Measurements from ENCODE around the gene B4GALT3.

The B4GALT3 gene

DNA sequence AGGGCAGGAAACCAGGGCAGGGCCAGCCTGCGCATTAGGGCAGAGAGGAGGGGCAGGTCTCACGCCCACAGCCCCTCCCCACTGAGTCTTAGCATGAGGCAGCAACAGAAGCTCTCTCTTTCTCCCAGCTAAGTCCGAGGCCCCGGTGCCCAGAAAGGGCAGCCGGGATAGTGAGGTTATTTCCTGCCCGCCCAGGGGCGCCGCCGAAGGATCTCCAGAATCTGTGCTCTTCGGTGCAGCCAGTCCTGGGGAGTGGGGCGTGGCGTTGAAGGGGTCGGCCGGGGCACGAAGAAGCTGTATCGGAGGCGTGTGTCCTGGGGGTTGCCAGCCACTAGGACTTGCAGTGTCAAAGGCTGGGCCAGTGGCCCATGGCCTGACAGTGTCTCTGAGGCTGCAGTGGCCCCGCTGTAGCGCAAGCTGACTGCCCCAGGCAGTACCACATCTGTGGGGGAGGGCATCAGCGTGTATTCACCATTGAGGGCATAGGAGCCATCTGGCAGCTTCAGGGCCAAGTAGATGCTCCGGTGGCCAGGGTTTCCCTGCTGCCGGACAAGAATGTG lies 13.7 kb upstream of the B4GALT3 start:
- Histone ChIP-seq H3K27me3 (ENCODE audit: insufficient read depth, poor library complexity, severe bottlenecking) (no peaks in the 10 kb centered on the region), H3K4me3 (replicated peaks; ENCODE audit: insufficient read depth, low read length) (no peak overlapping the region), H3K27ac (replicated peaks) (no peak overlapping the region)
- TF ChIP-seq GABPA (IDR thresholded peaks at IDR 0.05; ENCODE audit: low read depth) = no peak
- TF ChIP-seq, protein P1, sequence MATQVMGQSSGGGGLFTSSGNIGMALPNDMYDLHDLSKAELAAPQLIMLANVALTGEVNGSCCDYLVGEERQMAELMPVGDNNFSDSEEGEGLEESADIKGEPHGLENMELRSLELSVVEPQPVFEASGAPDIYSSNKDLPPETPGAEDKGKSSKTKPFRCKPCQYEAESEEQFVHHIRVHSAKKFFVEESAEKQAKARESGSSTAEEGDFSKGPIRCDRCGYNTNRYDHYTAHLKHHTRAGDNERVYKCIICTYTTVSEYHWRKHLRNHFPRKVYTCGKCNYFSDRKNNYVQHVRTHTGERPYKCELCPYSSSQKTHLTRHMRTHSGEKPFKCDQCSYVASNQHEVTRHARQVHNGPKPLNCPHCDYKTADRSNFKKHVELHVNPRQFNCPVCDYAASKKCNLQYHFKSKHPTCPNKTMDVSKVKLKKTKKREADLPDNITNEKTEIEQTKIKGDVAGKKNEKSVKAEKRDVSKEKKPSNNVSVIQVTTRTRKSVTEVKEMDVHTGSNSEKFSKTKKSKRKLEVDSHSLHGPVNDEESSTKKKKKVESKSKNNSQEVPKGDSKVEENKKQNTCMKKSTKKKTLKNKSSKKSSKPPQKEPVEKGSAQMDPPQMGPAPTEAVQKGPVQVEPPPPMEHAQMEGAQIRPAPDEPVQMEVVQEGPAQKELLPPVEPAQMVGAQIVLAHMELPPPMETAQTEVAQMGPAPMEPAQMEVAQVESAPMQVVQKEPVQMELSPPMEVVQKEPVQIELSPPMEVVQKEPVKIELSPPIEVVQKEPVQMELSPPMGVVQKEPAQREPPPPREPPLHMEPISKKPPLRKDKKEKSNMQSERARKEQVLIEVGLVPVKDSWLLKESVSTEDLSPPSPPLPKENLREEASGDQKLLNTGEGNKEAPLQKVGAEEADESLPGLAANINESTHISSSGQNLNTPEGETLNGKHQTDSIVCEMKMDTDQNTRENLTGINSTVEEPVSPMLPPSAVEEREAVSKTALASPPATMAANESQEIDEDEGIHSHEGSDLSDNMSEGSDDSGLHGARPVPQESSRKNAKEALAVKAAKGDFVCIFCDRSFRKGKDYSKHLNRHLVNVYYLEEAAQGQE (IDR thresholded peaks at IDR 0.05; ENCODE audit: insufficient replicate concordance, low read depth) = no peak
- TF ChIP-seq, protein P2, sequence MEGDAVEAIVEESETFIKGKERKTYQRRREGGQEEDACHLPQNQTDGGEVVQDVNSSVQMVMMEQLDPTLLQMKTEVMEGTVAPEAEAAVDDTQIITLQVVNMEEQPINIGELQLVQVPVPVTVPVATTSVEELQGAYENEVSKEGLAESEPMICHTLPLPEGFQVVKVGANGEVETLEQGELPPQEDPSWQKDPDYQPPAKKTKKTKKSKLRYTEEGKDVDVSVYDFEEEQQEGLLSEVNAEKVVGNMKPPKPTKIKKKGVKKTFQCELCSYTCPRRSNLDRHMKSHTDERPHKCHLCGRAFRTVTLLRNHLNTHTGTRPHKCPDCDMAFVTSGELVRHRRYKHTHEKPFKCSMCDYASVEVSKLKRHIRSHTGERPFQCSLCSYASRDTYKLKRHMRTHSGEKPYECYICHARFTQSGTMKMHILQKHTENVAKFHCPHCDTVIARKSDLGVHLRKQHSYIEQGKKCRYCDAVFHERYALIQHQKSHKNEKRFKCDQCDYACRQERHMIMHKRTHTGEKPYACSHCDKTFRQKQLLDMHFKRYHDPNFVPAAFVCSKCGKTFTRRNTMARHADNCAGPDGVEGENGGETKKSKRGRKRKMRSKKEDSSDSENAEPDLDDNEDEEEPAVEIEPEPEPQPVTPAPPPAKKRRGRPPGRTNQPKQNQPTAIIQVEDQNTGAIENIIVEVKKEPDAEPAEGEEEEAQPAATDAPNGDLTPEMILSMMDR (IDR thresholded peaks at IDR 0.05; ENCODE audit: insufficient read depth, low read length) = no peak
- no peak for TF ChIP-seq SPI1 (IDR thresholded peaks at IDR 0.05; ENCODE audit: borderline replicate concordance, low read depth)
- no peak for TF ChIP-seq POLR2AphosphoS5 (IDR thresholded peaks at IDR 0.05; ENCODE audit: low read depth)
- DNase-seq (ENCODE audit: low read depth in 1 of 2, low spot score in 1 of 2) = no peak

DNA sequence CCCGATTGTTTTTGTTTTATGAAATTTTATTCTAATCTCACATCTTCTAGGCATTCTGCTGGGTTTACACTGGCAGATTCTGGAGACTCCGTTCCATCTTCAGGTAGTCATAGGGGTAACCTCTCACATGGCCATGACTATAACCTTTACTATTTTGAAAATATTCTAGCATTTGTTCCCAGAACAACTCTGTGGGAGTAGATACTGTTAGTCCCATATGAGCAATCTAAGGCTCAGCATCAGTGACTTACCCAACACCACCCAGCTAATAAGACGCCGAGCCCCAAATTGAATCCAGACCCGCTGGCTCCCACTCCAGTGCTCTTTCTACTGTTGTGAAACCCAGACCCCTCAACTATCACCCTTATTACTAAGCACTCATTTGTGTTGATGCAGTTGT lies 11.7 kb upstream of the B4GALT3 start:
- no peaks in the 10 kb centered on the region for H3K27me3 ChIP-seq (ENCODE audit: insufficient read depth, poor library complexity, severe bottlenecking)
- TF ChIP-seq, protein P2 (IDR thresholded peaks at IDR 0.05; ENCODE audit: insufficient read depth, low read length) = no peak
- TF ChIP-seq SPI1 (IDR thresholded peaks at IDR 0.05; ENCODE audit: borderline replicate concordance, low read depth) (no peak), GABPA (IDR thresholded peaks at IDR 0.05; ENCODE audit: low read depth) (no peak), POLR2AphosphoS5 (IDR thresholded peaks at IDR 0.05; ENCODE audit: low read depth) (no peak)
- TF ChIP-seq, protein P1 (IDR thresholded peaks at IDR 0.05; ENCODE audit: insufficient replicate concordance, low read depth) = no peak
- no peak overlapping the region for H3K27ac ChIP-seq (replicated peaks)
- DNase-seq (ENCODE audit: low read depth in 1 of 2, low spot score in 1 of 2) = no peak
- H3K4me3 ChIP-seq (replicated peaks; ENCODE audit: insufficient read depth, low read length) = no peak overlapping the region

DNA sequence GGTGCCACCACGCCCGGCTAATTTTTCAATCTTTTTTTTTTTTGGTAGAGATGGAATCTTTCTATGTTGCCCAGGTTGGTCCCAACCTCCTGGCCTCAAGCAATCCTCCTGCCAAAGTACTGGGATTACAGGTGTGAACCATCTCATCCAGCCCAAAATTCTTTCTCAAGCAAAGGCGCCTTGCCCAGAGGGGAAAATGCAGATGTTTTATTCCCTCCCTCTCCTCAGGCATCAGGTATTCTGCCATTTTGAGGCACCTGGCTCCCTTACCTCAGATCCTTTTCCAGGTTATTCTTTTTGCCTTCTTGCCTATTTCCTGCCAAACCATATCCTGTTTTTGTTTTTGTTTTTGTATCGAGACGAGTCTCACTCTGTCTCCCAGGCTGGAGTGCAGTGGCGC lies 11.1 kb upstream of the B4GALT3 start:
- TF ChIP-seq, protein P1 (IDR thresholded peaks at IDR 0.05; ENCODE audit: insufficient replicate concordance, low read depth) = no peak
- no peak for TF ChIP-seq GABPA (IDR thresholded peaks at IDR 0.05; ENCODE audit: low read depth)
- no peak for TF ChIP-seq SPI1 (IDR thresholded peaks at IDR 0.05; ENCODE audit: borderline replicate concordance, low read depth)
- TF ChIP-seq, protein P2 (IDR thresholded peaks at IDR 0.05; ENCODE audit: insufficient read depth, low read length) = no peak
- TF ChIP-seq POLR2AphosphoS5 (IDR thresholded peaks at IDR 0.05; ENCODE audit: low read depth) = no peak
- DNase-seq (ENCODE audit: low read depth in 1 of 2, low spot score in 1 of 2) = no peak
- Histone ChIP-seq H3K27me3 (ENCODE audit: insufficient read depth, poor library complexity, severe bottlenecking) (no peaks in the 10 kb centered on the region), H3K4me3 (replicated peaks; ENCODE audit: insufficient read depth, low read length) (no peak overlapping the region), H3K27ac (replicated peaks) (no peak overlapping the region)

All from HL-60 (cell line).